Natural killer cell (primary cell): Measurements from ENCODE around the gene FUOM. TPM values are rescaled to one million over a fixed set of nuclear protein-coding genes. Genes with fewer than 3 reads are reported as not detected.
"Not testable (repeated sequence)": the region's sequence is repeated elsewhere in the genome, so short reads cannot be mapped to it uniquely, and the experiment has no call there.

Source experiments
- ATAC-seq, 3 donors: fragments of 150-1000 bp in 2 of 3; fragments of 200-7000 bp in 1 of 3; cut with Tn5 transposase; 1 replicate in 1 of 3; 2 replicates in 2 of 3; pipeline ENCODE4 v1.10.0; 2021; ENCODE audit warnings: mild to moderate bottlenecking in 2 of 3, moderate library complexity in 2 of 3
- DNase-seq, 2 donors: peaks; one replicate each; pipeline versions ENCODE4 v3.0.0 to v3.0.0-alpha.2; 2013 to 2021; ENCODE audit warnings: mixed read lengths in 1 of 2
- H3K27ac ChIP-seq: one replicate; pipeline ENCODE4 v1.5.1; 2013; ENCODE audit warnings: mild to moderate bottlenecking, low read length
- H3K27me3 ChIP-seq: one replicate; pipeline ENCODE4 v1.6.1; 2013; ENCODE audit warnings: low read length; ENCODE audit not compliant: control insufficient read depth, insufficient read depth
- H3K36me3 ChIP-seq: one replicate; pipeline ENCODE4 v1.6.1; 2013; ENCODE audit warnings: low read length; ENCODE audit not compliant: control insufficient read depth, insufficient read depth
- H3K4me1 ChIP-seq: one replicate; pipeline ENCODE4 v1.6.1; 2013; ENCODE audit warnings: low read length; ENCODE audit not compliant: control insufficient read depth, insufficient read depth
- H3K4me3 ChIP-seq: one replicate; pipeline ENCODE4 v1.5.1; 2013; ENCODE audit warnings: low read length
- H3K9me3 ChIP-seq: one replicate; pipeline ENCODE4 v1.6.1; 2013; ENCODE audit warnings: low read length; ENCODE audit not compliant: control insufficient read depth, insufficient read depth
- H3K27ac Mint-ChIP-seq, 2 donors: one replicate each; pipeline ENCODE4 v1.8.0; 2022; ENCODE audit warnings: mild to moderate bottlenecking in 2 of 2, mixed read lengths in 2 of 2, moderate library complexity in 1 of 2
- H3K27me3 Mint-ChIP-seq, 2 donors: one replicate each; pipeline ENCODE4 v1.8.0; 2022; ENCODE audit warnings: low read depth in 2 of 2, mixed read lengths in 2 of 2
- H3K36me3 Mint-ChIP-seq: one replicate; pipeline ENCODE4 v1.8.0; 2022; ENCODE audit warnings: mixed read lengths
- H3K4me1 Mint-ChIP-seq, 2 donors: one replicate each; pipeline ENCODE4 v1.8.0; 2022; ENCODE audit warnings: mixed read lengths in 2 of 2
- H3K4me3 Mint-ChIP-seq: one replicate; pipeline ENCODE4 v1.8.0; 2022; ENCODE audit warnings: mild to moderate bottlenecking, moderate library complexity, mixed read lengths
- H3K9me3 Mint-ChIP-seq, 2 donors: one replicate each; pipeline ENCODE4 v1.8.0; 2022; ENCODE audit warnings: mixed read lengths in 2 of 2
- WGBS: methylation state at CpG from one replicate; pipeline ENCODE4 v1.1.7; 2013; ENCODE audit warnings: missing lambda C conversion rate; ENCODE audit not compliant: insufficient coverage; 5-methylcytosine and 5-hydroxymethylcytosine counted together
- intact Hi-C: fragments of 100-400 bp; cut with micrococcal nuclease; formaldehyde crosslinking; loops from one replicate; pipeline ENCODE4 v1.14.2; 2022
- total RNA-seq, 4 donors: library from RNA; stranded (reverse); fragments of 120-200 nt in 1 of 4; gene quantifications; one replicate each; pipeline versions ENCODE4 v1.2.3 to v1.2.4, GENCODE V29; 2013 to 2022
- TF ChIP-seq, protein P1 (sequence below): fragments of 200-600 bp; IDR thresholded peaks from one replicate; pipeline ENCODE4 v1.8.0; 2022; ENCODE audit warnings: antibody characterized with exemption

The FUOM gene
- total RNA-seq, 3 donors from 2014 or later (not counting 1 experiment from before 2014, with no cell fraction given): 7.6 to 9.5 (median 7.9) TPM

DNA sequence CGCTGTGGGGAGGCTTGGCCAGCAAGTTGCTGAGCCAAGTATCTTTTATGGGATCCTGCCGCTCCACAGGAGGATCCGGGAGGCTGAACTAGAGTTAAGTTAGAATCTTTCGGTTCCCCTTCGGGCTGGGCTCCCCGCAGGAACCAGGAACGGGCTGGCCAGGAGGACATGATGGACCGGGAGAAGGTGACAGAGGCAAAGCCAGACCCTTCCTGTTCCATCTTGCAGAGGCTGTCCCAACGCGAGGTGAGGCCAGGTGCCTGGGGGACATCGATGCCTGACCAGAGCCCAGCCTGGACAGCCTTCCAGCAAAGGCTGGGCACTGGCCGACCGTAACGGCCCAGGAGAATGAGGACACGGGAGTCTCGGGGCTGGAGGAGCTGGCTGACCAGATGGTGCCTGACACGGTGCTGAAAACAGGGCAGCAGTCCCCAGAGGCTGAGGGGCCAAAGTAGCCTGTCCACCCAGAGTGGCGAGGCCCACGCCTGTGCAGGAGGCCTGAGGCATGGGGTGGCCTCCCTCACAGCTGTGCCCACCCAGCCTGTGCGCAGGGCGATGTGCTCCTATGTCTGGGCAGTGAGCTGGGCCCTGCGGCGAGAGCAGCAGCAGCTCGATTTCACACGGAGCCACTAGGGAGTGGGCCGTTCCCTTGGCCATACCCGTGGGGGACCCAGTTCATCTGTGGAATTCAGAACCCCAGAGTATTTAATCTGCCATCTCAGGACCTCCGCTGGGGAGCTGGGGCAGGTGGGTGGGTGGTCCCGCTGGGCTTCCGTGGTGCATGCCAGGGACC is 19.4 kb upstream of the FUOM start:
- intact Hi-C loops: no loop called here
- no peak overlapping the region for H3K27ac ChIP-seq
- H3K36me3 Mint-ChIP-seq: no peaks in the 10 kb centered on the region
- ATAC-seq (no peak), DNase-seq (no peak)
- peak overlapping the region; percentile 86 for H3K4me3 Mint-ChIP-seq
- no peak overlapping the region for H3K4me3 ChIP-seq
- H3K9me3 ChIP-seq: no peaks in the 10 kb centered on the region
- WGBS: 96% methylated on average over 30 of the region's 30 CpGs
- no peak overlapping the region for H3K27ac Mint-ChIP-seq
- TF ChIP-seq, protein P1, sequence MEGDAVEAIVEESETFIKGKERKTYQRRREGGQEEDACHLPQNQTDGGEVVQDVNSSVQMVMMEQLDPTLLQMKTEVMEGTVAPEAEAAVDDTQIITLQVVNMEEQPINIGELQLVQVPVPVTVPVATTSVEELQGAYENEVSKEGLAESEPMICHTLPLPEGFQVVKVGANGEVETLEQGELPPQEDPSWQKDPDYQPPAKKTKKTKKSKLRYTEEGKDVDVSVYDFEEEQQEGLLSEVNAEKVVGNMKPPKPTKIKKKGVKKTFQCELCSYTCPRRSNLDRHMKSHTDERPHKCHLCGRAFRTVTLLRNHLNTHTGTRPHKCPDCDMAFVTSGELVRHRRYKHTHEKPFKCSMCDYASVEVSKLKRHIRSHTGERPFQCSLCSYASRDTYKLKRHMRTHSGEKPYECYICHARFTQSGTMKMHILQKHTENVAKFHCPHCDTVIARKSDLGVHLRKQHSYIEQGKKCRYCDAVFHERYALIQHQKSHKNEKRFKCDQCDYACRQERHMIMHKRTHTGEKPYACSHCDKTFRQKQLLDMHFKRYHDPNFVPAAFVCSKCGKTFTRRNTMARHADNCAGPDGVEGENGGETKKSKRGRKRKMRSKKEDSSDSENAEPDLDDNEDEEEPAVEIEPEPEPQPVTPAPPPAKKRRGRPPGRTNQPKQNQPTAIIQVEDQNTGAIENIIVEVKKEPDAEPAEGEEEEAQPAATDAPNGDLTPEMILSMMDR: no peak
- H3K27me3 ChIP-seq: no peaks in the 10 kb centered on the region
- H3K4me1 Mint-ChIP-seq: peaks cover 0 to 24% of the 10 kb centered on the region in 2 donors
- H3K4me1 ChIP-seq: peaks cover 50% of the 10 kb centered on the region
- H3K9me3 Mint-ChIP-seq: no peaks in the 10 kb centered on the region
- no peaks in the 10 kb centered on the region for H3K36me3 ChIP-seq
- H3K27me3 Mint-ChIP-seq: no peaks in the 10 kb centered on the region

DNA sequence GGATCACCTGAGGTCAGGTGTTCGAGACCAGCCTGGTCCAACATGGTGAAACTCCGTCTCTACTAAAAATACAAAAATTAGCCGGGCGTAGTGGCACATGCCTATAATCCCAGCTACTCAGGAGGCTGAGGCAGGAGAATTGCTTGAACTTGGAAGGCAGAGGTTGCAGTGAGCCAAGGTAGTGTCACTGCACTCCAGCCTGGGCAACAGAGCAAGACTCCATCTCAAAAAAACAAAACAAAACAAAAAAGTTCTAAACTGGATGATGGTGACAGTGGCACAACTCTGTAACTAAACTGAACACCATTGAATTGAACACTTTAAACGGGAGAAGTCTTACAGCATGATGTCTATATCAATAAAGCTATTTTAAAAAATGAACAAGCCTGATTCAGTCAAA is 18.4 kb upstream of the FUOM start:
- peaks cover 0 to 24% of the 10 kb centered on the region in 2 donors for H3K4me1 Mint-ChIP-seq
- H3K27me3 ChIP-seq, ATAC-seq, H3K27ac ChIP-seq, H3K4me3 ChIP-seq, DNase-seq, H3K36me3 ChIP-seq, H3K27me3 Mint-ChIP-seq, H3K9me3 ChIP-seq, H3K36me3 Mint-ChIP-seq, H3K27ac Mint-ChIP-seq, intact Hi-C loops, H3K9me3 Mint-ChIP-seq: not testable (repeated sequence)
- WGBS: 93% methylated on average over 5 of the region's 5 CpGs
- peaks cover 47% of the 10 kb centered on the region for H3K4me1 ChIP-seq
- H3K4me3 Mint-ChIP-seq: peak overlapping the region; percentile 75

DNA sequence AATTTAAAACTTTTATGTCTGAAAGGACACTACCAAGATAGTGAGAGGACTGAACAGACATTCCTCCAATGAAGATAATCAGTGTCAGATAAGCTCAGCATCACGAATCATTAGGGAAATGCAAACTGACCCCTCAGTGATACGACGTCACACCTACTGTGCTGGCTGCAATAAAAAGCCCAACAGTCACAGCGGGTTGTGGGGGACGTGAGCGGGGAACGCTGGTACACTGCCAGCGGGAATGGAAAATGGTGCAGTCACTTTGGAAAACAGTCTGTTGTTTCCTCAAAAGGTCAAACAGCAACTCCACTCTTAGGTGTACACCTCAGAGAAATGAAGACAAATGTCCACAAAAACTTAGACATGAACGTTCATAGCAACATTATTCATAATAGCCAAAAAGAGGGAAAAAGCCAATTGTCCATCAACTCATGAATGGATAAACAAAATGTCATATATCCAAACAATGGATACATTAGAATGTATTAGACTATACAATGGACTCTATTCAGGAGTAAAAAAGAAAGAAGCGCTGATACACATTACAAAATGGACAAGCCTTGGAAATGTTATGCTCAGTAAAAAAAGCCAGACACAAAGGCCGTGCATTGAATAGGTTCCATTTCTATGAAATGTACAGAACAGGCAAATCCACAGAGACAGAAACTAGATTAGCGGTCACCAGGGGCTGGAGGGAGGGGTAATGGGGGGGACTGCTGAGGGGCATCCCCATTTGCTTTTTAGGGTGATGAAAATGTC is 17.7 kb upstream of the FUOM start:
- Mint-ChIP-seq H3K4me3 (peak overlapping the region; percentile 65), H3K9me3 (no peaks in the 10 kb centered on the region), H3K36me3 (no peaks in the 10 kb centered on the region), H3K4me1 (peaks cover 0 to 22% of the 10 kb centered on the region in 2 donors), H3K27me3 (no peaks in the 10 kb centered on the region), H3K27ac (peak overlapping the region in 1 of 2 donors; percentile 27)
- no peaks in the 10 kb centered on the region for H3K27me3 ChIP-seq
- TF ChIP-seq, protein P1: no peak
- H3K27ac ChIP-seq: no peak overlapping the region
- no peak overlapping the region for H3K4me3 ChIP-seq
- intact Hi-C loops: no loop called here
- WGBS: 97% methylated on average over 11 of the region's 12 CpGs
- H3K36me3 ChIP-seq: peaks cover under 1% of the 10 kb centered on the region
- peaks cover 42% of the 10 kb centered on the region for H3K4me1 ChIP-seq
- H3K9me3 ChIP-seq: no peaks in the 10 kb centered on the region
- ATAC-seq (no peak), DNase-seq (no peak)
